ENCODE results near the gene EFNA3. TPM values are rescaled to one million over a fixed set of nuclear protein-coding genes. Genes with fewer than 3 reads are reported as not detected.
A peak's percentile ranks its signal among the peaks of the same experiment; 100 is the strongest.

Gene EFNA3
- total RNA-seq, 1 donor from 2014 or later: 1.2 TPM

DNA sequence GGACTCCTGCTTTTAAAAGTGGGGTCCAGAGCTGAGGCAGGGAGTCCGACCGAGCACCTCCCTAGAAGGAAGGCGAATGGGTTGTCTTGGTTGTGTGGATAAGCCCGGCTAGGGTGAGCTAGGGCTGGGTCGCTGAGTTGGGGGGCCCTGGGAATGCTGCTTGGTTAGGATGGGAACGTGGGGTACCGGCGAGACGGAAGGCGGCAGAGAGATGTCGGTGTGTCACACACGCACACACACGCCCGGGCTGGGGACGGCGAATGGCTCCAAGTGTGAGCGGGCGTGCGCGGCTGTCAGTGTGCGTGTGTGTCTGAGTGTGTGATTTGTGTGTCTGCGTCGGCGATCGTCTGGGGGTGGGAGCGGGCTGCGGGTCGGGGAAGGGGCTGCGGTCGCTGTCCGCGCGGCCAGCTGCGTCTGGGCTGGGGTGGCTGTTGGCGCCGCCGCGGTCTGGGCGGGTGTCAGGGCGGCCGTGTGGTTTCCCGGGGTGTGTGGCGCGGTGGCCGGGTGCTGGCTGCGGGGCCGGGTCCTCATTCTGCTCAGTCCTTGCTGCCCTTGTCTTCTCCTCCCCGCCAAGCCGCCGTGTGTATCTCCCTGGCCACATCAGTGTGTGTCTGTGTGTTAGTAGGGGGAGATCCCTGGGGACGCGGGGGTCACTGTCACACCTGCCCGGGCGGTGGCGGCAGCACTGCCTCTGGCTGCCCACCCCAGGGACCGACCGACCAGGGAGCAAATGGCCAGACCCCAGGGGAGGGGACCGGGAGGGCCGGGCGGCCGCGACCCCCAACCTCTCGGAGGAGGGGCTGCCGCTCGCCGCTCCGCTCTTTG lies 1.1 kb downstream of the EFNA3 start:
- DNase-seq (ENCODE audit: low spot score): no peak
- intact Hi-C loops (cut with DNase I): loop anchor here (10.0 kb wide), 1 partner anchor 595 kb away; no protein-coding TSS in a partner anchor

GRCh38 chr1:155080312-155081228 lies 1.9 kb downstream of the EFNA3 start:
- intact Hi-C loops (cut with DNase I): loop anchor here (10.0 kb wide), 1 partner anchor 596 kb away; no protein-coding TSS in a partner anchor
- no peak for DNase-seq (ENCODE audit: low spot score)

DNA sequence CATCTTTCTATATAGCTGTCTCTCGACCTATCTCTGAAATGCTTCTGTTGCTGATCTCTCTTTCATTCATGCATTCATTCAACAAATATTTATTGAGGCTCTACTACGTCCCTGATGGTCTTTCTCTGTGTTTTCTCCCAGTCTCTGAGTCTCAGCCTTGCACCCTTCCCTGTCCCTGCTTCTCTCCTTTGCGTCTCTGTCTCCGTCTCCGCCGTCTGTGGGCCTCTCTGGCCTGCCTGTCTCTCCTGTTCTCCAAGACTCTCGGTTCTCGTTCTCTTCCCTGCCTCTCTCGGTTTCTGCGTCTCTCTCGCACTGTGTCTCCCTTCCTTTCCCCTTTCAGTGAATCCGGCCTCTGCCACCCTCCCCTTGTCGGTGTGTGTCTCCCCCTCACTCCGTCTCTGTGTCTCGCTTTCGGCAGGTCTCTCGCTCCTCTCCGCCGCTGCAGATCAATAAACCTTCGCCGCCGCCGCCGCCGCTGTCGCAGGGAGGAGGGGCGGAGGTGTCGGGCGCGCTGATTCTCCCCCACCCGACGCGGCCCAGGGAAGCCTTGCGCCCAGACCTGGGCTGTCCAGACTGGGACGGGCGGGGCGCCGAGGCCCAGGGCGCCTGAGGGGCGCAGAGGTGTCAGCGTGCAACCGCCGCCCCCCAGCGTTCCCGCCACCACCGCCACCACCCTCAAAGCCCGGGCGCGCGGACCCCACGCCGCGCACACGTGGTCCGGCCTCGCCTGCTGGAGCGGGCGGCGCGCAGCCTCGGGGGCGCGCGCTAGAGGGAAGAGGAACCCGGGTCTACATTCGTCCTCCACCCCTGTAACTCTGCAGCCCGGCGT lies 3.0 kb downstream of the EFNA3 start:
- intact Hi-C loops (cut with DNase I): loop anchor here (10.0 kb wide), 1 partner anchor 597 kb away; no protein-coding TSS in a partner anchor
- DNase-seq (ENCODE audit: low spot score): no peak

DNA sequence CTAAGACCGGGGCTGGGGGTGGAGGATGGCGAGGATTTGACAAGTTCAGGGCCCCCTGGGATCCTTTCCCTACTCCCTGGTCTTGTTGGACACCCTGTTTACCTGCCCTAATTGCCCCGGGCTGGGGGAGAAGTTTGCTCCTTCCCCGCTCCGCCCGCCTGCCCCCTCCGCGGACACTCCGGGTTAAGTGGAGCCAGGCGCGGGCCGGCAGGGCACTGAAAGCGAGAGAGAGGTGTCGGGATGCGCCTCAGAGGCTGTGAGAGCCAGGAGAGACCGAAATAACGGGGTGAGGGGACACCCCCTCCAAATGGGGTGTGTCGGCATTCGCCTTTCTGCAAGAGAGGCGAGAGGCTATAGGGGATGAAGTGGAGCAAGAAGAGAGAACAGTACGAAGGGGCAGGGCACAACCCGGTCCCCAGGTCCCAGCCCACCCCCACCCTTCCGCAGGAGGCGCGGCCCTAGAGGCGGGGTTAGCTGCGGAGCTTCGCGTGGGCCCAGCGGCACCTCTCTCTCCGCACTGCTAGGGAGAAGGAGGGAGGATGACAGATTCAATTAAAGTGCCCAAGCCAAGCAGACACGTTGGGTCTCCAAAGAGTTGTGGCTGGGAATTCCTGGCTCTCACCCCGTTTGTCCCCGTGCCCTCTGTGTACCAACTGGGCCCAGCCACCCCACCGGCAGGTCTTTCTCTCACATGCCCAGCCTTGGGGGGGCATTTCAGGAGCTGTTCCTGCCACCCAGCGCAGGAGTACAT lies 3.8 kb downstream of the EFNA3 start:
- DNase-seq (ENCODE audit: low spot score): no peak
- intact Hi-C loops (cut with DNase I): loop anchor here (10.0 kb wide), 1 partner anchor 598 kb away; no protein-coding TSS in a partner anchor

DNA sequence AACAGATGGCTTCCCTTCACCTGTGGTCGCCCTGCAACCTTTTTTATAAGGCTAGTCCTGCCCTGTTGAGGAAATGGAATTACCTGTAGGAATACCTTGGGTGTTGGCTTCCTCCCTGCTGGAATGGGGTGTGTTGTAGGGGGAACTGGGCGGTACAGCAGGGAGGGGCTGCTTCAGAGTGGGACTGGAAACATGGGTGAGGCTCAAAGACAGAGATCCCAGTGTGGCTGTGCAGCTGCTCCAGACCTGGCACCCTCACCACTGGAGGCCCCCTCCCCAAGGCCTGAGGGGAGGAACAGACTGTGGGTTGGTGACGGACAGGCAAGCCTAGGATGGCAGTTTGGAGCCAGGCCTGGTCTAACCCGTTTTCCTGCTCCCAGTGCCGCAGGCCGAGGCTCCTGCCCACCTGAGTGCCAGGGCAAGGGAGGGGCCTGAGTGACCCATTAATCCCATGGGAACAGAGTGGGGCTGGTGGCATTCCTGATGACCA lies 4.5 kb downstream of the EFNA3 start:
- no peak for DNase-seq (ENCODE audit: low spot score)
- intact Hi-C loops (cut with DNase I): loop anchor here (10.0 kb wide), 1 partner anchor 598 kb away; no protein-coding TSS in a partner anchor

GRCh38 chr1:155083865-155084721 lies 5.5 kb downstream of the EFNA3 start:
- intact Hi-C loops (cut with DNase I): loop anchor here (1.0 to 10.0 kb wide), 3 partner anchors 21 to 599 kb away; partner anchors contain the start of genes ADAM15 and EFNA4
- DNase-seq (ENCODE audit: low spot score): no peak

GRCh38 chr1:155084722-155085503 lies 6.3 kb downstream of the EFNA3 start:
- peak; percentile 96 for DNase-seq (ENCODE audit: low spot score)
- intact Hi-C loops (cut with DNase I): loop anchor here (1.0 to 10.0 kb wide), 3 partner anchors 22 to 600 kb away; partner anchors contain the start of genes ADAM15 and EFNA4

DNA sequence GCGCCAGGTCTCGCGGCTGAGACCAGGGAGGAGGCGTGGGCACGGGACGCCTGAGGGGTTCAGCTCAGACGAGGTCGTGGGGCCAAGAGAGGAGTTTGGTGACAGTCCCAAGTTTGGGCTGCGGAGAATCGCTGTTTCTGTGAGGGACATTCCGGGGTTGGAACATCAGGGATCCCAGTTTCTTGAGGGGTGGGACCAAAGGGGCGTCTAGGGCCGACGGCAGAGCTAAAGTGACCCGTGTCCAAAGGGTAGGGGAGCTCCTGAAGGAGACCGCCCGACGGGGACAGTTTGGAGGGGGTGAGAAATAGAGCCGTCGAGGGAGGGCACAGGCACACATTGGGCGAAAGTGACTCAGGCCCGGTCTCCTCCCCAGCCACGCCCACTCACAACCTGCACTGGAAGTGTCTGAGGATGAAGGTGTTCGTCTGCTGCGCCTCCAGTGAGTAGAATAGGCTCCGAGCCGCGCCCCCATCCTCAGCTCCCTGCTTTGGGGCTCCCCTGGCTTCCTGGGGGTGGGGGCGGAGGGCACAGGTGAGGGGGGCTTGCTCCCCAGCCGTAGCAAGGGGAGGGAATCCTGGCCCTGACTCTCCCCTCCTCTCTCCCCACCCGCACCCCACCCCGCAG lies 7.0 kb downstream of the EFNA3 start:
- intact Hi-C loops (cut with DNase I): loop anchor here (2.0 to 10.0 kb wide), 2 partner anchors 35 to 601 kb away; partner anchors contain the start of gene ADAM15
- DNase-seq (ENCODE audit: low spot score): no peak

DNA sequence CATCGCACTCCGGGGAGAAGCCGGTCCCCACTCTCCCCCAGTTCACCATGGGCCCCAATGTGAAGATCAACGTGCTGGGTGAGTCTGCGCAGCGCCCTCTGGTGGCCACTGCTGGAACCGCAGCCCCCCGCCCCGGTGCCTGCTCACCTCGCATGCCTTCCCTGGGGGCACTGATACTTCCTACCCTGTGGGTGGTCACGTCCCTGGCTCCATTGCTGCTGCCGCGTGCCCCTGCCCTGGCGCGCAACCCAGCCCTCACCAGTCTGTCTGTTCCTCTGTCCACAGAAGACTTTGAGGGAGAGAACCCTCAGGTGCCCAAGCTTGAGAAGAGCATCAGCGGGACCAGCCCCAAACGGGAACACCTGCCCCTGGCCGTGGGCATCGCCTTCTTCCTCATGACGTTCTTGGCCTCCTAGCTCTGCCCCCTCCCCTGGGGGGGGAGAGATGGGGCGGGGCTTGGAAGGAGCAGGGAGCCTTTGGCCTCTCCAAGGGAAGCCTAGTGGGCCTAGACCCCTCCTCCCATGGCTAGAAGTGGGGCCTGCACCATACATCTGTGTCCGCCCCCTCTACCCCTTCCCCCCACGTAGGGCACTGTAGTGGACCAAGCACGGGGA lies 7.6 kb downstream of the EFNA3 start:
- DNase-seq (ENCODE audit: low spot score): peak; percentile 85
- intact Hi-C loops (cut with DNase I): loop anchor here (10.0 kb wide), 1 partner anchor 601 kb away; no protein-coding TSS in a partner anchor

GRCh38 chr1:155086856-155087535 lies 8.4 kb downstream of the EFNA3 start:
- intact Hi-C loops (cut with DNase I): loop anchor here (10.0 kb wide), 1 partner anchor 602 kb away; no protein-coding TSS in a partner anchor

DNA sequence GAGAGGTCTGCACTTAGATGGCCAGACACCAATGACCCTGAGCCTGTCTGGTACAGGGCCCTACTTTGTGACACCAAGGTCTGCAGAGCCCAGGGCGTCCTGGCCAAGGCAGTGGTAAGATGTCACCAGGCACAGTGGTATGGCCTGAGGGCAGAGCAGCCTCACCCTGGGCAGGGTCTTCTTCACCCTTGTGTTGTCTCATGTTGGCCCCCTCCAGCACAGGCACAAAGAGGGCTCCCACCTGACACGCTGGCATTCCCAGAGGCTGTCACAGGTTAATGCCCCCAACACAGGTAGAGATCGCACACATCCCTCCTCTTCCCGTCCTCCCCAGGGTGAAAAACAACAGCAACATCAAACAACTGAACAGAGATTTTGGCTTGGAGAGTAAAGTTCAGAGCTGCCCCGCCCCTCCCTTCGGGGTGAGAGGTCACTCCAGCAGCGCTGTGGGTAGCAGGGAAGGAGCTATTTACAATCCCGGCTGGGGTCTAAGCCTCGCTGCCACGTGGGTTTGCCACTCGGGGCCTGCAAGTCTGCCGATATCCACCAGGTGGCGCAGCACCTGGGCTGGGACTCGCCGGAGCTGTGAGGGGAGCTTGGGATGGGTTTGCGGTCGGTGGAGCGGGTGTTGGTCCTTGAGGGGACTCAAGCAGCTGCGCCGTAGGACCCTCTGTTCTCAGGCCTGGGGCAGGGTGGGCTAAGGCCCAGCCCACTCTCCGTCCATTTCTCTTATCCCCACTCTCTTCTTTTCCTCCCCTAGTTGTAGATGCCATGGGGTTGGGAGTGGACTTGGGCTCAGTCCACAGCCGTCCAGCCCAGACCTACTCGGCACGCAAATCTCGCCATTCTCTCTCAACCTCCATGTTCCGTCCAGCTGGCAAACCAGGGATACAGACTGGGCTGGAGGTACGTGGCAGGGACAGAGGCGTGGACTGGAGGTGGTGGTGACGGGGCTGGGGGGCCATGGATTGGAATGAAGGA lies 12.7 kb downstream of the EFNA3 start:
- DNase-seq (ENCODE audit: low spot score): peak; percentile 87
- intact Hi-C loops (cut with DNase I): loop anchor here (1.0 kb wide), 1 partner anchor 77 kb away; no protein-coding TSS in a partner anchor

More at GRCh38 chr1:155086856-155087535, 8.4 kb downstream of the EFNA3 start:
- no peak for DNase-seq (ENCODE audit: low spot score)

DNA sequence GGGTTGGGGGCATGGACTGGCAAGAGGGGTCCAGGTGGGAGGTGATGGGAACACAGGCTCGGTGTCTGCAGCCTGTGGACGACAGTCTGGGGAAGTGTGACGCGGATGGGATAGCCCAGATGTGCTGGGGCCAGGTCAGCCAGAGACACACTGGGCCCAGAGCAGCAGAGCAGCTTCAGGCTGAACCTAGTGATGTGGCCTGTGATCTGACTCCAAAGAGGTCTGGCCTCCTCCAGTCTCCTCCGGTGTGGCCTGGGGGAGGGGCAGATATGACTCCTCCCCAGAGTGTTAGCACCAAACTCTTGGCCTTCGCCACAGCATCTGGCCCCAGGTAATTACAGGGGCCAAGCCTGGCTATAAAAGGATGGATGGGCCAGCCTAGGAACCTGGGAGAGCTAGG lies 13.5 kb downstream of the EFNA3 start:
- DNase-seq (ENCODE audit: low spot score): no peak
- intact Hi-C loops (cut with DNase I): no loop called here

DNA sequence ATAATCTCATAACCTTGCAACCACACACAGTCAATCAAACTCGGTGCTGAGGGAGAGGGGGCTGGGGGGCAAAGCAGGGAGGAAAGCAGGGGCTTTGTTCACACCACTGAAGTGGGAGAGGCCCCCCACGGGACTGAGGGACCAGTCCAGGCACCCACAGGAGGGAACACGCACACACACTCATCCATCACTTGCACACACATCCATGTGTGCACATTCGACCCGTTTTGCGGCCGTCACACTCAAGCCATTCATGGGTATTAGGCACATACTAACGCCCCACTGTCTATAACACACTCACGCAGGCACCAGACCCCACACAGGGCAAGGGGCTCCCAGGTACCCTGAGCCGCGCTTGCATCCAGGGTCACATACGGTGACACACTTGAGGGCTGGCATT lies 14.0 kb downstream of the EFNA3 start:
- no peak for DNase-seq (ENCODE audit: low spot score)
- intact Hi-C loops (cut with DNase I): no loop called here
